ENCODE results near the gene OPCML.

DNA sequence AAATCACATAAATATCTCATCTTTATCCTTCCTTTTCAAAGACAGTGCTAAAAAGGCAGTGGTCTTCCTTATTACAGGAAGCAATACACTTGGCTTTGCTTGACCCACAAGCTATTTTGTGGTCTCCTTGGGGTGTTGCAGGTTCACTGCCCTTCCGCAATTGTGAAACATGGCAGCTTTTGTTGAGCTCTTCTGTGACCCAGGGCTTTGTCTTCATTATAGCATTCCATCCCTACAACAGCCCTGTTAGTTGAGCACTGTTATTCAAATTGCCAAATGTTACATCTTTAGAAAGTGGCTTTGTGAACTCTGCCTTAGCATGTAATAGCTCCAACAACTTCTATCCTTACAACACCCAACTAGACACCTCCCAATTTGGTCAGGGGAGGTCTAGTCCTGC is 107.1 kb downstream of the OPCML start:
- TF ChIP-seq, protein P1, sequence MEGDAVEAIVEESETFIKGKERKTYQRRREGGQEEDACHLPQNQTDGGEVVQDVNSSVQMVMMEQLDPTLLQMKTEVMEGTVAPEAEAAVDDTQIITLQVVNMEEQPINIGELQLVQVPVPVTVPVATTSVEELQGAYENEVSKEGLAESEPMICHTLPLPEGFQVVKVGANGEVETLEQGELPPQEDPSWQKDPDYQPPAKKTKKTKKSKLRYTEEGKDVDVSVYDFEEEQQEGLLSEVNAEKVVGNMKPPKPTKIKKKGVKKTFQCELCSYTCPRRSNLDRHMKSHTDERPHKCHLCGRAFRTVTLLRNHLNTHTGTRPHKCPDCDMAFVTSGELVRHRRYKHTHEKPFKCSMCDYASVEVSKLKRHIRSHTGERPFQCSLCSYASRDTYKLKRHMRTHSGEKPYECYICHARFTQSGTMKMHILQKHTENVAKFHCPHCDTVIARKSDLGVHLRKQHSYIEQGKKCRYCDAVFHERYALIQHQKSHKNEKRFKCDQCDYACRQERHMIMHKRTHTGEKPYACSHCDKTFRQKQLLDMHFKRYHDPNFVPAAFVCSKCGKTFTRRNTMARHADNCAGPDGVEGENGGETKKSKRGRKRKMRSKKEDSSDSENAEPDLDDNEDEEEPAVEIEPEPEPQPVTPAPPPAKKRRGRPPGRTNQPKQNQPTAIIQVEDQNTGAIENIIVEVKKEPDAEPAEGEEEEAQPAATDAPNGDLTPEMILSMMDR (optimal IDR thresholded peaks at IDR 0.05 in 1 of 3, IDR thresholded peaks at IDR 0.05 in 1 of 3, conservative IDR thresholded peaks at IDR 0.05 in 1 of 3; ENCODE audit: extremely low read depth in 1 of 3, insufficient read depth in 2 of 3, low read length in 3 of 3) = no peak
- TF ChIP-seq EZH2 (IDR thresholded peaks at IDR 0.05; ENCODE audit: low read length) = no peak

Data from keratinocyte (primary cell).